Measurements from ENCODE around the gene MAU2. TPM values are rescaled to one million over a fixed set of nuclear protein-coding genes. Genes with fewer than 3 reads are reported as not detected.

The MAU2 gene
- total RNA-seq, 2 donors from 2014 or later = 26.2 to 35.5 TPM

DNA sequence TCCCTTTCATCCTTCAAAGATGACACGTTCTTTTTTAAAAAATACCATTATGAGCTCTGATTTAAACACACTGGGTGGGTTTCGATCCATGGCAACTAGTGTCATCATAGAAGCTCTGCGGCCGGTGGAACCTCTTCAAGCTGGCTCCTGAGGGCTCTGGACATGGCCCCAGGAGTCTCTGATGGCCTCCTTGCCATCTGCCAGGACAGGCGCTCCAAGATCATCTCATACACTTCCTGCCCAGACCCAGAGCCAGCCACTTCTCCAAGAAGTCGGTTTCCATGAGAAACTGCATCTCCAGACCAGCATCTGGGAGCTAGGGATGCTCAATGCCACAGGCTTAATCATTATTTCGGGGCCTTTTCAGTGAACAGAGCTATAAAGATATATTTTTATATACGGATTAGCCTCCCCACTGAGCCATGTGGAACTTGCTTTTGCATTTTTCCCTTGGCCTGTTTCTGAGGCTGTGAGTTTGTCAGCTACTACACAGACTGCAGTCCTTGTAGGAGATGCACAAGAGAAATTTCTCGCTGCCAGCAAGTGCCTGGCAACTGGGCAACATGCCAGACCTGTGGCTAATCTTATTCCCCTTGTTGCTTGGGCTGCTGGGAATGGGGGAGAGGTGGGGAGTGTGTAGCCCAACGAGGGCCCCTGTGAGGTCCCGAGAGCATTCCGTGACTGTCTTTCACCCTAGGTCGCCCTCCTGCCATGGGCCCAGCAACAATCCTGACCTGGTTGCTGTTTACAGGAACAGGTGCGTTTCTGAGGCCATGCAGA lies 16.3 kb upstream of the MAU2 start:
- peak; percentile 37 for DNase-seq
- intact Hi-C loops (cut with DNase I) = no loop called here
- ATAC-seq = no peak

DNA sequence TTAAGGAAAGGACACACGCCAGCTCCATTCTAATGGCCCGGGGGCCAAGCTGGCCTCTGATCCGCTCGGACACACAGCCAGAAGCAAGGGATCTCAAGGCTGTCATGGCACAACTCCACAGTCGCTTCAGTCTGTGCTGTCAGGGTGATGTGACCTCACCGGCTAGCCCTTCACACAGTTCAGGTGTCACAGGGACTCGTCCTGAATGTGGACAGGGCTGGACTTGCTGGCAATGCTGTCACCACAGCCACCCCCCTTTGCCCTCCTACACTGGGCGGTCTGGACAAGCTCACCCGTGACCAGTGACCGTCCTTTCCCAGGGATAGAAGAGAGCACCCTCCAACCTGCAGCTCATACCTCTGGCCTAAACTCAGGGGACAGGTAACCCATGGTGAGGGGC lies 15.6 kb upstream of the MAU2 start:
- ATAC-seq (peak in 1 of 2 donors; percentile 38), DNase-seq (no peak)
- intact Hi-C loops (cut with DNase I) = no loop called here

DNA sequence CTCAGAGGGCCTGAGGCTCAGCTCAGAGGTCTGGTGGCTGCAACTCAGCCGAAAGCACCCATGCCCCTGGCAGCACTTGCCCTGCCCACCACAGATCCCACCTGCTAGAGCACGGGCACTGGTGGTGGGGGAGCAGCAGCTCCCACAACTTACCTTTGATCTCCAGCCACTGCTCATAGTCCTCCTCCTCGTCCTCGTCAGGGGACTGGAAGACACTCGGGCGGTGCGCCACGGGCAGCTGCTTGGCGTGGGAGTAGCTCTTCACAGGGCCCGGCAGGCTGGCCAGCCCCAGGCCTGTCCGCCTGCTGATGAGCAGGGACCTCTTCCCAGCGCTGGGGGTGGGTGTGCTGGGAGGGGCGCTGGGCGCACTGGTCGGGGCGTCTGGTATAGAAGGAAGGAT lies 14.9 kb upstream of the MAU2 start:
- no peak for DNase-seq
- ATAC-seq = no peak
- intact Hi-C loops (cut with DNase I) = no loop called here

DNA sequence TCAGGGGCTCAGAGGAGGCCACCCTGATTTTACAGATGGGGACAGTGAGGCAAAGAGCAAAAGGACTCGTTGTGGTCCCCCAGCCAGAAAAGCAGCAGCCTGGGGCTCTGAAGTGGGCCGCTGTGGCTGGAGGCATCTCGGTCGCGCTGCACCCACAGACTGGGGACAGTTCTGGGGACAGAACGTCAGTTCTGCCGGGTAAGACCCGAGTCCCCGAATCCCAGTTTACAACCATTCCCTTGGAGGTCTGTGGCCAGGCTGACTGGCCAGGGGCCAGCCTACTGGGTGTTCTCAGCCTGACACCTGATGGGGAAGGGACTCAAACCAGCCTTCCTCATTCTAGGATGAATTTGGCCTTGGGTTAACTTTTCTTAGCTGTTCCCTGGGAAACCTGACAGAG lies 14.4 kb upstream of the MAU2 start:
- intact Hi-C loops (cut with DNase I) = no loop called here
- DNase-seq = no peak
- no peak for ATAC-seq

DNA sequence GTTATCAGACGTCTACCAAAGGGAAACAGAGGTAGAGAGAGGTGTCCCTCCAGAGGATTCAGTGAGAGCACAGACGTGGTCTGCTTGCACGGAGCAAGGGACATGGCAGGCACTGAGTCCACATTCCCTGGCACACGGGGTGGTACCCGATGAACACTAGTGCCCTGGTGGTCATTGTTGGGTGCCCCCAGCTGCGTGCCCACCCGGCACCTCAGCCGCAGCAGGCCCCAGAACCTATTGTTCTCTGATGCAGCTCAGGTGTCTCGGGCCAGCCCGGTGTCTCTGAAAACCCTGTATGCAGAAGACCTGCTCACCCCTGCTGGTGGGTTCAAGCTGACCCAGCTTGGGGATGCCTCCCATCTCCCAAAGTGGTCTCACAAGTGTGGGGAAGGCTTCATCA lies 12.3 kb upstream of the MAU2 start:
- intact Hi-C loops (cut with DNase I) = no loop called here

DNA sequence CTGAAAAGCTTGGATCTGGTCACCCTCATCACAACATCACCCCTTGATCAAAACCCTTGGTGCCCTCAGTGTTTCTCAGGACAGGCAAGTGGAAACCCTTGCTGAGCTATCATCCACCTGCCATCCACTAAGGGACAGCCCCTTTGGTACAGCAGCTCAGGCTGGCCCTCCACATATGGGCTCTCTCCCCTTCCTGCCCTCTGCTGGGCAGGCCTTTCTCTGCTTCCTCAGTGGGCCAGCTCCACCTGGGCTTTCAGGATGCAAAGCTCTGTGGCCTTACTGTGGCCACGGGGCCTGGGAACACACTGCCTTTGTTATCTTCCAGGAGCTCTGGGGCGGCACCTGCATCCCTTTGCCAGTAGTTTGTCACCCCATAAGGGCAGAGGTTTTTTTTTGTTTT lies 5.2 kb upstream of the MAU2 start:
- ATAC-seq (no peak), DNase-seq (no peak)
- intact Hi-C loops (cut with DNase I) = no loop called here

More for the DNA sequence above, 12.3 kb upstream of the MAU2 start:
- ATAC-seq = no peak
- no peak for DNase-seq

DNA sequence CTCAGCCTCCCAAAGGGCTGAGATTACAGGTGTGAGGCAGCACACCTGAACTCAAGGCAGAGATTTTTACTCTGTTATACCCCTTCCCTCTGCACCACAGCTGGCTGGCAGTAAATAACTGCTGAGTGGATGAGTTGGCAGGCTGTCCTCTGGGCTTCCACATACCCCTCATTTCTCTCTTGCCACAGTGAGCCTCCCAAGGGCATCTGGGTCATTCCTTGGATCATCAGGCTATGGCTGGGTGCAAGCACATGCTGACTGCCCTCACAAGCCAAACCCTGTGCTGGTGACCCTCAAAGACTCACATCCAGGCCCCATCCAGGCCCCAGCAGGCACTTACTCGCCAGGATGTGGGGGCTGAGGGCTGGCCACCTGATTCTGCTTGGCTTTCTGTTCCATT lies 4.5 kb upstream of the MAU2 start:
- no peak for DNase-seq
- ATAC-seq = no peak
- intact Hi-C loops (cut with DNase I) = no loop called here

DNA sequence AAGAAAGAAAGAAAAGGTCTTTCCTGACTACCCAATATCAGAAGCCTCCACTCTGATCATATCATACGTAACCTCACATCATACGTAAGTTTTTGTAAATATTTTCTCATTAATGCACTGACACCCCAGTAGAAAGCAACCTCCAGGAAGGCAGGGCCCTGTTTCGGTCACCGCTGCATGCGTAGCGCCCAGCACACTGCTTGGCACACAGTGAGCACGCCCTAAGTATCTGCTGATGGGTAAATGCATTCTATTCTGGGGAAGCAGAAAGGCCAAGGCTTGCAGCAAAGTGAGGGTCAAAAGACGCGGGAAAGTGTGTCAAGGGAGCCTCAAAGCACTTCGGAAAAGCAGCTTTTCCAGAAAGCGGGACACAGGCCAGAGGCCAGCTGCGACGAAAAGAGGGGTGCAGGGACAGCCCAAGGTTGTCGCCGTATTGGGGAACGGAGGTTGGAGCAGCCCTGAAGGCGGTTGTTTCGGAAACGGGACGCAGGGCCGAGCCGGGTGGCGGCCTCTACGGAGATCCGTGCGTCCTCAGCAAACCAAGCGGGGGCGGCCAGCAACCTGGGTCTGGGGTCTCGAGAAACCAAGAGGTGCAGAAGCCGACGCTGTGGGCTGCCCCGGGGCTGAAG lies 783 bp upstream of the MAU2 start:
- no peak for DNase-seq
- peak in 1 of 2 donors; percentile 4 for ATAC-seq
- intact Hi-C loops (cut with DNase I) = loop anchor here in 1 of 2 donors (10.0 kb wide), 1 partner anchor 125 kb away; the partner anchor contains the start of genes BORCS8 and RFXANK

DNA sequence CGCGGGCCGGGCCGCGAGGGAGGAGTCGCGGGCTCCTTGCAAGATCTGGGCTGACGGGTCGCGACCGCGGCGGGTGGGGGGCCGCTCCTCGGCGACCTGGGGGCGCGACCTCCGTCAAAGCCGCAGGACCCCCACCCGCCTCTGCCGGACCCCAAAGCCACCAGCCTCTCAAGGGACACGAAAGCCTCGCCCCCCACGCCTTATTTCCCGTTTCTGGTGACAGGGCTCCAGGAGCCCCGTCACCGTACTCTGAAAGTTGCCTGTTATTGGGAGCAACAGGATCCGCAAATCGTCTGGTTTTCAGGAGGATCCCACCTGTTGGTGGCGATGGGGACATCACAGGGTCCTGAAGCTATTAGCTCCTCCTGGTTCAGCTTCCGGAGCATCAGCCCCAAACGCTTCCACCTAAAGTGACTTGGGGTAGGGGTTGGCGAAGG lies 530 bp downstream of the MAU2 start:
- peak; percentile 5 for ATAC-seq
- DNase-seq = no peak
- intact Hi-C loops (cut with DNase I) = loop anchor here in 1 of 2 donors (10.0 kb wide), 1 partner anchor 126 kb away; the partner anchor contains the start of genes BORCS8 and RFXANK

DNA sequence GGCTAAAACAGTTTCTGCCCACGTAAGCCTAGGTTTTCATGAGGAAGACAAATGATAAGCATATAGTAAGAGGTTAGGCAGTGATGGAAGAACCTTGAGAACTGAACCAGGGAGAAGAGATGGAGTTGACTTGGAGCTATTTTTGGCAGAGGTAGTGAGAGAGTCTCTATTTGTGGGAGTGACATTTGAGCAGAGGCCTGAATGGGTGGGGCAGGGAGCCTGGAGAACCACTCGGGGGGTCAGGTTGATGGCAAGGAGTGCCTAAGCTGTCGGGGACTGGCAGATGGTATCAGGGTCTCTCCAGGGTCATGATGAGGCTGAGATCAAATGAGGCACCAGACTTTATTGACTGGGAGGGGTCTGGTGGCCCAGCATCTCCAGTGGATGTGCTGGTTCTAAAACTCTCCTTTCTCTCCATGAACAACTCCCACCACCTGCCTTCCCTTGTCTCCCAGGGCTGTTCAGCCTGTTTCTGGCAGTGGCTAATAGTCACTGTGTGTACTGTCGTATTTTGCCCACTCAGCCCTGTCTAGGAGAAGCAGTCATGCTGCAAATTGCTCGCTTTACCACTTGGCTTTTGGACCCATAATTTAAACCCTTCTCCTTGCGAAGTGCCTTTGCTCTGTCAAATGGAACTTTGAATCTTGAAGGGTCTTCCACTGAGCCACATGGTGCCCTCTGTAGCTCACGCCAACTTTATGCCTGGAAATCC lies 3.6 kb downstream of the MAU2 start:
- intact Hi-C loops (cut with DNase I) = loop anchor here in 1 of 2 donors (10.0 kb wide), 1 partner anchor 129 kb away; the partner anchor contains the start of genes BORCS8 and RFXANK
- DNase-seq = no peak
- no peak for ATAC-seq

DNA sequence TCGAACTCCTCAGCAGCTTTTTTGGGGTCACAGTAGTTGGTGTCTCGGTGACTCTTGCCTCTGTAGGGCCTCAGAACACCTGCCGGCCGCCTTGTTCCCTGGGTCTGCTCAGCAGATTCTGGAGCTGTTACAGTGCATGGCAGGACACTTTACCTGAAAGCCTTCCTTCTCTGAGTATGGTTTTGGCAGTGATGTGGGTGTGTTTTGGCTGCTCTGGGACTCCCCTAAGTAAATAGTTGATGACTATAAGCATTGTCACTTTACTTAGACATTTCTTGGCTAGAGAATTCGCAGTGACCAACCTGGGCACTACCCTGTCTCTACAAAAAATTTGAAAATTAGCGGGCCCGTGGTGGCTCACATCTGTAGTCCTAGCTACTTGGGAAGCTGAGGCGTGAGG lies 7.0 kb downstream of the MAU2 start:
- no peak for DNase-seq

DNA sequence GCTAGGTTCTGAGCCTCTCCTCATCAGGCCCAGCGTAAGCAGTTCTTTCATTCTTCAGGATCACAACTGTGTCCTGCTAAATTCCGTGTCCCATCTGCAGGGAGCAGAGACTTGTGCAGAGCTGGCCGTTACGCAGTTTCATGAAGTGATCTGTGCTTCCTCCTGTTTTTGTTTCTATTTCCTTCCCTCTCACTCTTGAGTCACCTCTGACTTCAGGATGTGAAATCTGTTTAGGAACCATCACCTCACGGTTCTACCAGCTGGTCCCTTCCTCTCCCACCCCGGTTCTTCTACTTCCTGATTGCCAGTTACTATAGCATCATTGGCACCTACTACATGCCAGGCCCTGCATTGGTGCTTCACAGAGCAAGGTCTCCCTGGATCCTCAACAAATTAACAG lies 8.5 kb downstream of the MAU2 start:
- ATAC-seq (no peak), DNase-seq (no peak)
- intact Hi-C loops (cut with DNase I) = loop anchor here in 1 of 2 donors (10.0 kb wide), 1 partner anchor 134 kb away; the partner anchor contains the start of genes BORCS8 and RFXANK

More for the DNA sequence above, 7.0 kb downstream of the MAU2 start:
- intact Hi-C loops (cut with DNase I) = loop anchor here in 1 of 2 donors (10.0 kb wide), 1 partner anchor 133 kb away; the partner anchor contains the start of genes BORCS8 and RFXANK
- ATAC-seq = no peak

DNA sequence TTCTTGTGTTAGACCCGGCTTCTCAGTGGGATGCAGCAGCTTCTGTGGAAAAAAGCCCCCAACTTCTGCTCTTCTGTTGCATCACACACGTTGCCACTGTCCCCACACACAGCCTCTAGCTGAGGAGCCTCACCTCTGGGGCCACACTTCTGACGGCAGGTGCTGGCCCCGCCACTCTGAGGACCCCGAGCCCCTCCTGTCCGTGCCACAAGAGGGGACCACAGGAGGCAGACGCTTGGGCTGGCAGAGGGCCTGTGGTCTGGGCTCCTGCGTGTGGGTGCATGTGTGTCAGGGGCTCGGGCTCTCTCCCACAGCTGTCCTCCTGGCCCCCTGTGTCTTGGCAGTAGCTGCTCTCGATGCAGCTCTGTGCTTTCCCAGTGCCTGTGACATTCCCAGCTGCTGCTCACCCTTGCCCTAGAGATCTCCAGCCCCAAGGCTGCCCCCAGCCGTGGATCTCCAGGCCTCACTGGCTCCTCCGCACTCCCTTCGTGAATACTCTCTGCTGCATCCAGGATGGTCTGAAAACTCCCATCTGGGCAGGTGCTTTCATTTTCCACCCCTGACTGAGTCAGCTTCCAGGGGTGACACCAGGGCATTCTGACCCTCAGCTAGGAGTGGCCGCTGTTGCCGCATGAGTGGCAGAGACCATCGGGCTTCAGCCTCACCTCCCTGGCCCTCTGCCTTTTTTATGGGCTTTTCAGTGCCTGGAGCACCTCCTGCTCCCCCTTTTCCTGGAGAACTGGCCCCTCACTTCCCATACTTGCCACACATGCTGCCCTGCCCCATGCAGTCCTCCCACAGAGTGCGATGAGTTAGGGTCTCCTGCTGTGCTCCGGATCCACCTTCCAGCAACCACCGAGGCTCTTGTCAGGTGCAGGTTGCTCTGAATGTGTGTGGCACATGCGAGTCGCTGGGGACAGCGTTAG lies 13.7 kb downstream of the MAU2 start:
- intact Hi-C loops (cut with DNase I) = no loop called here

DNA sequence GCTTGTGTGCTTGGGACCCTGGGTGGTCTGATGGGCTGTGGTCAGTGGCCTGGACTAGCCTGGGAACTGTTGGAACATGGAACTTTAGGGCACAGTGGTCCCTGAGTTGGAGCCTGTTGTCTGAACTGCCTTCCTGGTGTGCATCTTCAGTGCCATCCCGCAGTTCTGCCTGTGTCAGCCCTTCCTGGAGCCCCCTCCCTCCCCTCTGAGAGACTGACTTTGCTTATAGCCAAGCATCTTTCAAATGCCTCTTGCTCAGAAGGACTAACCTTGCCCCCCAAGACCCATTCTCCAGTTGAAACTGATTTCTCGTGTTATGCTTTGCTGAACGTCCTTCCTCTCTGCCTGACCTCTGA lies 14.3 kb downstream of the MAU2 start:
- intact Hi-C loops (cut with DNase I) = no loop called here
- DNase-seq (no peak), ATAC-seq (no peak)

More for the DNA sequence above, 13.7 kb downstream of the MAU2 start:
- ATAC-seq (no peak), DNase-seq (no peak)

DNA sequence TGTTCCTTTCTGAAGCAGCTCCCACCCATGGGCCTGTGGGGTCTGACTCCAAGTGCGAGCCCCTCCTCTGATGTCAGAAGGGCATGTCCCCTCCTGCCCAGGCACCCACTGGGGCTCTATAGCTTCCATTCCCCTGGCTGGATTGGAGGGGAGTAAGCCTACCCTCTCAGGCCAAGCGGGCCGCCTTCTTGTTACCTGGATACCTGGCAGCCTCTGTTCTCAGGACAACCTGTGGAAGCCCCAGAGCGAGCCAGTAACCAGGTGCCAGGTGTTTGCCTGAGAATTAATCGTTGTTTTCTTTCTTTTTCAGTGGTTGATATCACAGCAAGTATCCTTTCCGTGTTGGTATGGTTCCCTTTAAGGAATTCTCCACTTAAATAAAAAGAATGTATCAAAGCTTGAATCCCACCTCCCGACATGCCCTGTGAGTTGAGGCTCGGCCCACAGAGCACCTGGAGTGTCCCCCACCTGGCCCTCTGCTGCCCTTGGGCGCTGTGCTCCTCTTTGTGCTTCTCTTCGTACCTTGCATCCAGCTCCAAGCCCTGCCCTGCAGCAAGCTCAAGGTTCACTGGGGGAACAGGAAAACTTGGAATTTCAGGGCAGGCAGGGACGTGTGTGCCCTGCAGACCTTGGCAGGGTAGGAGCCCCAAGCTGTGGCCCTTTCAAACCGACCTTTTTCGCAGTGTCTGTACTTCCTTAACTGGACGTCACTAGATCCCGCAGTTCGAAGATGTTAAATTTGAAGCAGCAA lies 15.0 kb downstream of the MAU2 start:
- intact Hi-C loops (cut with DNase I) = no loop called here
- DNase-seq = no peak
- ATAC-seq = no peak

DNA sequence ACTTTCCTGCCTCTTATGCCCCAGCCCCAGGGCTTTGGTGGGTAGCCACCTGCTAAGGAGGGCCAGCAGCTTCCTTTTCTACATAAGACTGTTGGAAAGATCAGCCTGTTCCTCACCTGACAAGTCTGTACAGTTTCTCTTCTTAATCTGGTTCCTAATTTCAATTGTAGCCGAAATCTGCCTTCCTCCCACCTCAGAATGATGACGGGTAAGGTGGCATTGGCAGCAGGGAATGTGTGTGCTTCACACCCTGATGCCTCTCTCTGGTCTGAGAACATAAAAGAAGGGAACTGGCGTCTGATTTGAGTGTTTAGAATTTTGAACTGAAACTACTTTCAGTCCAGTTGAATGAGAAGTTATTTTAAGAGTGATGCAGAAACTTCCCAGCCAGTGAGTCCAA lies 16.0 kb downstream of the MAU2 start:
- intact Hi-C loops (cut with DNase I) = no loop called here
- ATAC-seq (no peak), DNase-seq (no peak)

DNA sequence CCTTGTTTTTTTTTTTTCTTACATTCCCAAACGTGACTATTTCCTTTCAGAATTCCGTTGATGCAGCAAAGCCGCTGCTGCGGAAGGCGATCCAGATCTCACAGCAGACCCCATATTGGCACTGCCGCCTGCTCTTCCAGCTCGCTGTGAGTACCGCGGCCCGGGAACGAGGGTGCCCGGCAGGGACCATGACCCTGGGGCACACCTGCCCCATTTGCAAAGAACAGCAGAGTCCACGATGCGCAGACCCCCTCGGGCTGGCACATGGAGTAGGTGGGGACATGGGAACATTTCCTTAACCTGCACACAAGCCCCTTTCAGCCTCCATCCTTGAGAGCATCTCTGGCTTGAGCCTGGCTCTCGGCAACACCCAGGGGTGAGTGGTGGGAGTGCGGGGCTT lies 16.5 kb downstream of the MAU2 start:
- intact Hi-C loops (cut with DNase I) = no loop called here
- ATAC-seq (no peak), DNase-seq (no peak)

DNA sequence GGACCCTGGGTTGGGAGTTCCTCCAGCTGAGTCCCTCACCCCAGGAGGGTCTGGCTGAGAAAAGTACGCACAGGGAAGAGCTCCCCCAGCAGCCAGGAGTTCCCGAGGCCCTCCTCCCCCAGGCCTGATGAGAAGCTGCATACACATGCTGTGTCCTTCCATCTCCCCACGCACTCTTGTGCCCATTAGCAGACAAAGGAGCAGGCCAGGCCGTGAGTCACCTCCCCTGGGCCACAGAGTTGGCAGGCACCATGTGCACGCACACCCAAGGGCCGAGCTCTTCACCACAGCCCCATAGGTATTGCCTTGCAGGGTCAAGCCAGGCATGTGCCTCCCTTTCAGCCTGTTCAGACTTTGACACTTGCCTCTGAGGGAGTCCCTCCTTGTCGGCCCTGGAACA lies 17.5 kb downstream of the MAU2 start:
- ATAC-seq = peak in 1 of 2 donors; percentile 33
- intact Hi-C loops (cut with DNase I) = no loop called here
- no peak for DNase-seq

All from left cardiac atrium (tissue), 4 donors.